Coronary artery (tissue), 2 donors: Measurements from ENCODE around the gene SH2B3.
A peak's percentile ranks its signal among the peaks of the same experiment; 100 is the strongest.
"Not testable (repeated sequence)": the region's sequence is repeated elsewhere in the genome, so short reads cannot be mapped to it uniquely, and the experiment has no call there.

Experiments
- DNase-seq: peaks from one replicate; pipeline ENCODE4 v3.0.0-alpha.2; 2017; ENCODE audit warnings: low spot score
- H3K27ac ChIP-seq, 2 donors: fragments of 200-600 bp; sonication (generic); one replicate each; pipeline ENCODE4 v1.5.1; 2016 to 2019
- H3K4me3 ChIP-seq: fragments of 200-600 bp; sonication (generic); 2 replicates; pipeline ENCODE4 v1.5.1; 2016; ENCODE audit warnings: mild to moderate bottlenecking, moderate library complexity
- CTCF ChIP-seq: fragments of 200-600 bp; sonication (generic); IDR thresholded peaks from one replicate; pipeline ENCODE4 v1.5.1; 2019; ENCODE audit warnings: antibody characterized with exemption

The SH2B3 gene

GRCh38 chr12:111467857-111468241 lies 62.1 kb downstream of the SH2B3 start:
- no peak overlapping the region for H3K4me3 ChIP-seq
- H3K27ac ChIP-seq: peak overlapping the region in 1 of 2 donors; percentile 53
- no peak for TF ChIP-seq CTCF
- no peak for DNase-seq

- DNase-seq: no peak
- H3K4me3 ChIP-seq: no peak overlapping the region
- peak overlapping the region; percentile 36 to 52 for H3K27ac ChIP-seq
- no peak for TF ChIP-seq CTCF
These were observed 63.7 kb downstream of the SH2B3 start for GRCh38 chr12:111469401-111469800.

GRCh38 chr12:111471236-111471635 lies 65.5 kb downstream of the SH2B3 start:
- DNase-seq: no peak
- H3K27ac ChIP-seq: no peak overlapping the region
- no peak for TF ChIP-seq CTCF
- no peak overlapping the region for H3K4me3 ChIP-seq

- DNase-seq: no peak
- TF ChIP-seq CTCF: no peak
- H3K27ac ChIP-seq: no peak overlapping the region
- no peak overlapping the region for H3K4me3 ChIP-seq
These were observed 76.7 kb downstream of the SH2B3 start for GRCh38 chr12:111482462-111482861.

- no peak for TF ChIP-seq CTCF
- no peak overlapping the region for H3K4me3 ChIP-seq
- no peak for DNase-seq
- H3K27ac ChIP-seq: no peak overlapping the region
These were observed 82.5 kb downstream of the SH2B3 start for GRCh38 chr12:111488271-111488670.

GRCh38 chr12:111488798-111489197 lies 83.1 kb downstream of the SH2B3 start:
- H3K27ac ChIP-seq: no peak overlapping the region

GRCh38 chr12:111492979-111493378 lies 87.3 kb downstream of the SH2B3 start:
- not testable (repeated sequence) for DNase-seq, H3K4me3 ChIP-seq
- peak overlapping the region in 1 of 2 donors; percentile 25 for H3K27ac ChIP-seq

More at GRCh38 chr12:111488798-111489197, 83.1 kb downstream of the SH2B3 start:
- no peak for DNase-seq
- no peak overlapping the region for H3K4me3 ChIP-seq
- TF ChIP-seq CTCF: no peak

GRCh38 chr12:111494676-111495075 lies 89.0 kb downstream of the SH2B3 start:
- DNase-seq: no peak
- Histone ChIP-seq H3K27ac (no peak overlapping the region), H3K4me3 (no peak overlapping the region)
- TF ChIP-seq CTCF: no peak
